Lung (tissue), 12 donors: ENCODE measurements around the gene BICC1. TPM values are rescaled to one million over a fixed set of nuclear protein-coding genes. Genes with fewer than 3 reads are reported as not detected.
A peak's percentile ranks its signal among the peaks of the same experiment; 100 is the strongest.

Source experiments
- ATAC-seq: fragments of 200-7000 bp; cut with Tn5 transposase; one replicate; pipeline ENCODE4 v1.9.1; 2020; ENCODE audit warnings: moderate number of reproducible peaks; ENCODE audit not compliant: insufficient read depth, low FRiP score
- DNase-seq, 3 donors: peaks; one replicate each; pipeline ENCODE4 v3.0.0-alpha.2; 2013 to 2017
- H3K27ac ChIP-seq, 2 donors: one replicate each; pipeline ENCODE4 v1.5.1; 2013; ENCODE audit warnings: mild to moderate bottlenecking in 2 of 2, moderate library complexity in 2 of 2, control low read depth in 1 of 2, inconsistent platforms in 1 of 2, low read depth in 1 of 2, low read length in 1 of 2
- H3K27me3 ChIP-seq, 3 donors: one replicate each; pipeline ENCODE4 v1.5.1; 2013; ENCODE audit warnings: low read length in 2 of 3; ENCODE audit not compliant: control insufficient read depth in 3 of 3, insufficient read depth in 3 of 3
- H3K36me3 ChIP-seq, 4 donors: one replicate each; pipeline ENCODE4 v1.5.1; 2013; ENCODE audit warnings: low read length in 4 of 4, mild to moderate bottlenecking in 1 of 4, moderate library complexity in 1 of 4; ENCODE audit not compliant: control insufficient read depth in 4 of 4, insufficient read depth in 4 of 4
- H3K4me1 ChIP-seq, 5 donors: one replicate each; pipeline ENCODE4 v1.5.1; 2013; ENCODE audit warnings: low read length in 5 of 5, mild to moderate bottlenecking in 2 of 5, moderate library complexity in 1 of 5; ENCODE audit not compliant: control insufficient read depth in 5 of 5, insufficient read depth in 5 of 5
- H3K4me3 ChIP-seq: one replicate; pipeline ENCODE4 v1.5.1; 2013; ENCODE audit warnings: mild to moderate bottlenecking, control low read depth, moderate library complexity
- H3K9ac ChIP-seq, 2 donors: one replicate each; pipeline ENCODE4 v1.5.1; 2013; ENCODE audit warnings: low read length in 2 of 2, control low read depth in 1 of 2; ENCODE audit not compliant: insufficient read depth in 1 of 2
- H3K9me3 ChIP-seq, 4 donors: one replicate each; pipeline ENCODE4 v1.5.1; 2013; ENCODE audit warnings: low read length in 3 of 4, mild to moderate bottlenecking in 1 of 4, moderate library complexity in 1 of 4; ENCODE audit not compliant: control insufficient read depth in 4 of 4, insufficient read depth in 3 of 4
- CTCF ChIP-seq: IDR thresholded peaks from 2 replicates; pipeline ENCODE4 v1.5.1; 2012; ENCODE audit warnings: mild to moderate bottlenecking; ENCODE audit errors: control extremely low read depth, extremely low read depth
- WGBS, 2 donors: extraction: QIAGEN DNeasy Blood & Tissue Kit; methylation state at CpG; one replicate each; pipeline ENCODE4 v1.1.7; 2013; 5-methylcytosine and 5-hydroxymethylcytosine counted together
- polyA plus RNA-seq, 2 donors: library from polyadenylated mRNA; stranded (reverse); fragments of 200-250 nt; gene quantifications; one replicate each; pipeline ENCODE4 v1.2.1, GENCODE V29; 2013
- total RNA-seq, 2 donors: library from RNA; depleted of rRNA in 1 of 2; stranded (reverse); fragments of >200 nt in 1 of 2; gene quantifications; one replicate each; pipeline ENCODE4 v1.2.1, GENCODE V29; 2014 to 2021
- donor health status: control.
- donor health status: control.
- donor health status: Bipolar disorder and iron deficiency.
- donor health status: healthy.
- donor health status: DM: yes; HTN: yes; CAD: no.

BICC1 gene
- total and polyA plus RNA-seq, 4 donors: 2.3 to 43.1 (median 5.9) TPM

GRCh38 chr10:58752665-58753064 is 240.0 kb downstream of the BICC1 start:
- DNase-seq (no peak), ATAC-seq (no peak)
- Histone ChIP-seq H3K27ac (no peak overlapping the region), H3K27me3 (no peaks in the 10 kb centered on the region), H3K9me3 (no peaks in the 10 kb centered on the region), H3K4me1 (peaks cover 0 to 39% (median 16%) of the 10 kb centered on the region in 5 donors), H3K9ac (no peak overlapping the region), H3K4me3 (no peak overlapping the region), H3K36me3 (no peaks in the 10 kb centered on the region)
- no peak for TF ChIP-seq CTCF
- WGBS, 2 donors: 68 to 69% methylated on average over 3 of the region's 3 CpGs

DNA sequence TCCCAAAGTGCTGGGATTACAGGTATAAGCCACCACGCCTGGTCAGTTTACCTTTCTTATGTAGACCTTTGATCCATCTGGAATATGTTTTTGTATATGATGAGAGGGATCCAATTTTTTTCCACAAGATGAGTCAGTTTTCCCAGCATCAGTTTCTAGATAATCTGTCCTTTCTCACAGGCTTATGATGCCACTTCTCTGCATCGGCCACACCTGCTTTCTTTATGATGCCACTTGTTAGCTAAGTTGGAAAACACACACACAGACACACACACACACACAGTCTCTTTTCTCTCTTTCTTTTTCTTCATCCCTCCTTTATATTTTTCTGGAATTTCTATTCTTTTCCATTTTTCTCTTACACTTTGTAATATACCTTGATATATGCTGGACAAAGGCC is 240.8 kb downstream of the BICC1 start:
- peaks cover 0 to 44% (median 20%) of the 10 kb centered on the region in 5 donors for H3K4me1 ChIP-seq
- WGBS, 2 donors: 87 to 91% methylated on average over 2 of the region's 2 CpGs
- no peaks in the 10 kb centered on the region for H3K27me3 ChIP-seq
- H3K36me3 ChIP-seq: no peaks in the 10 kb centered on the region
- no peak overlapping the region for H3K9ac ChIP-seq
- H3K4me3 ChIP-seq: no peak overlapping the region
- no peak overlapping the region for H3K27ac ChIP-seq
- TF ChIP-seq CTCF: no peak
- ATAC-seq: no peak
- DNase-seq: no peak
- H3K9me3 ChIP-seq: no peaks in the 10 kb centered on the region

DNA sequence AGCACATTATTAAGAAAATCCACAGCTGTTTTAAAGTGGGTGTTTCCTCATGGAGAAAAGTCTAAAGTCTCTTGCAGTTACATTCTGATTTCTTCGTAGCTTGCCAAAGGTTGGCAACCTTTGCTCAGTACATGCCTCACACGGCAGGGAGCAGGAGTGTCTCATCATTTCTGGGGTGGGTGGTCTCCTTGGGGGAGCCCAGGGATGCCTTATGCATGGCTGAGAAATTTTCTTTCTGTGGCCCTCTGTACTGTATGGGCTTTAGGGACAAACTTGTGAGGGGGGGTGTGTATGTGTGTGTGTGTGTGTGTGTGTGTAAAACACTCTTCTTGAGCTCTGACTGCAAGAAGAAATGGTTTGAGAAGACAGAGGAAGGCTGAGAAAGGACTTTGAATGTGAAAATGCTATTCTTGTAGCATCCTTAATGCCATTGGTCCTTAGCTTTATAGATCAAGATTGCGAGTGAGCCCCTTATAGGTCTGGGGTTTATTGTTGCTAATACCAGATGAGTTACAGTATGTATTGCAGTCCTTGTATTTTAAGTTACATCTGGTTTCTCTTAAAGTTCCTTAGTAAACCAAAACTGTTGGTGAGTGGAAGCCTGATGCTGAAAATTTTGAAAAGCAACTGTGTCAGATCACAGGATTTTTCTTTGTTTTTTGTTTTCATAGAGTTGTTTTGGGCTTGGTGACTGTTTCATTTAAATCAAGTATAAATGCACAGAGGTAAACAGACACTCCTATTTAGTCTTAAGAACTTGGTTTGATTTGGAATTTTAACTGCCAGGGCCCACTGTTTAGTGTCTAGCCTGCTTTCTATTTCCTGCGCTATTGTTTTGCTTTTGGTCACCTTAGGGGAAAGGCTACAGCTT is 242.0 kb downstream of the BICC1 start:
- Histone ChIP-seq H3K9ac (no peak overlapping the region), H3K4me1 (peaks cover 0 to 45% (median 20%) of the 10 kb centered on the region in 5 donors), H3K4me3 (no peak overlapping the region), H3K36me3 (no peaks in the 10 kb centered on the region), H3K9me3 (no peaks in the 10 kb centered on the region), H3K27me3 (no peaks in the 10 kb centered on the region), H3K27ac (no peak overlapping the region)
- WGBS, 2 donors: 79 to 86% methylated on average over 4 of the region's 4 CpGs
- ATAC-seq (no peak), DNase-seq (peak in 2 of 3 donors; percentile 17 to 54)
- TF ChIP-seq CTCF: no peak
